PC-9 (cell line): ENCODE data around the gene LRSAM1.
A peak's percentile ranks its signal among the peaks of the same experiment; 100 is the strongest.

Experiments
- CTCF ChIP-seq: fragments of 200-600 bp; sonication (generic); conservative IDR thresholded peaks from 2 replicates; pipeline ENCODE4 v1.6.1; 2017; ENCODE audit warnings: mixed run types, antibody characterized with exemption, mild to moderate bottlenecking, moderate library complexity
- EZH2 ChIP-seq: fragments of 200-600 bp; sonication (generic); IDR thresholded peaks from 2 replicates; pipeline ENCODE4 v1.8.0; 2017; ENCODE audit warnings: antibody characterized with exemption, low read depth

GRCh38 chr9:127523312-127523851 lies 72.1 kb downstream of the LRSAM1 start:
- TF ChIP-seq CTCF (peak; percentile 67), EZH2 (no peak)
